C4-2B (cell line): ENCODE data around the gene SVOP.
"Not testable (repeated sequence)": the region's sequence is repeated elsewhere in the genome, so short reads cannot be mapped to it uniquely, and the experiment has no call there.

Source experiments
- H3K27ac ChIP-seq: fragments of 450-650 bp; 2 replicates; pipeline ENCODE4 v1.5.1; 2017
- ZFX ChIP-seq: fragments of 450-650 bp; IDR thresholded peaks from 2 replicates; pipeline ENCODE4 v1.6.1; 2017
- TF ChIP-seq, protein P1 (sequence below): fragments of 450-650 bp; conservative IDR thresholded peaks from 2 replicates; pipeline ENCODE4 v1.5.1; 2017; ENCODE audit warnings: mild to moderate bottlenecking

SVOP gene

DNA sequence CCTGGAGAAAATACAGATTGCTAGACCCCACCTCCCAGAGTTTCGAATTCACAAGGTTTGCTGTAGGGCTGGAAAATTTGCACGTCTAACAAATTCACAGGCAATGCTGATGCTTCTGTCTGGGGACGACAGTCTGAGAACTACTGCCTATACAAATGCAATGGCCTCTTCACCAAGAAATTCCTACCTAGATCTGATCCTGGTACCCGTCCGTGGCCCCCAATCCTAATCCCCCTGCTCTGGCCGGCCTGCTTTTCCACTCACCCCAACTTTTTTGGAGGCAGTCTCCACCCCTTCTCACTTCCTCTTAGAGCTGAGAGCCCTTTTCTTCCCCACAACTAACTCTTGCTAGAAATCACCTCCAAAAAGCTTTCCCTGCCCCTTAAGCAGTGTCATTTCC lies 160.4 kb downstream of the SVOP start:
- no peak overlapping the region for H3K27ac ChIP-seq

DNA sequence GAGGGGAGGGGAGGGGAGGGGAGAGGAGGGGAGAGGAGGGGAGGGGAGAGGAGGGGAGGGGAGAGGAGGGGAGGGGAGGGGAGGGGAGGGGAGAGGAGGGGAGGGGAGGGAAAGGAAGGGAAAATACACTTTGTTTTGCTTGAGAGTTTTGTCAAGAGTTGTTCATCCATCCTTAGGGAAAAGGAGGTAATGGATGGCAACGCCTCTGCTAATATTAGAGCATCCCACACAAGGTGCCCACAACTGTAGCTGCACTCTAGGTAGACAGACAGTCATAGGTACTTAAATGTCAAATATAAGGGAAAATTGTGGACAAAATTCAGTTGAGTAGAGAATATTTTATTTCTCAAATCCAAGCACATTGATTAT lies 161.0 kb downstream of the SVOP start:
- TF ChIP-seq ZFX: no peak
- TF ChIP-seq, protein P1, sequence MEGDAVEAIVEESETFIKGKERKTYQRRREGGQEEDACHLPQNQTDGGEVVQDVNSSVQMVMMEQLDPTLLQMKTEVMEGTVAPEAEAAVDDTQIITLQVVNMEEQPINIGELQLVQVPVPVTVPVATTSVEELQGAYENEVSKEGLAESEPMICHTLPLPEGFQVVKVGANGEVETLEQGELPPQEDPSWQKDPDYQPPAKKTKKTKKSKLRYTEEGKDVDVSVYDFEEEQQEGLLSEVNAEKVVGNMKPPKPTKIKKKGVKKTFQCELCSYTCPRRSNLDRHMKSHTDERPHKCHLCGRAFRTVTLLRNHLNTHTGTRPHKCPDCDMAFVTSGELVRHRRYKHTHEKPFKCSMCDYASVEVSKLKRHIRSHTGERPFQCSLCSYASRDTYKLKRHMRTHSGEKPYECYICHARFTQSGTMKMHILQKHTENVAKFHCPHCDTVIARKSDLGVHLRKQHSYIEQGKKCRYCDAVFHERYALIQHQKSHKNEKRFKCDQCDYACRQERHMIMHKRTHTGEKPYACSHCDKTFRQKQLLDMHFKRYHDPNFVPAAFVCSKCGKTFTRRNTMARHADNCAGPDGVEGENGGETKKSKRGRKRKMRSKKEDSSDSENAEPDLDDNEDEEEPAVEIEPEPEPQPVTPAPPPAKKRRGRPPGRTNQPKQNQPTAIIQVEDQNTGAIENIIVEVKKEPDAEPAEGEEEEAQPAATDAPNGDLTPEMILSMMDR: no peak
- H3K27ac ChIP-seq: no peak overlapping the region

More for the DNA sequence above, 160.4 kb downstream of the SVOP start:
- TF ChIP-seq, protein P1: no peak
- no peak for TF ChIP-seq ZFX

DNA sequence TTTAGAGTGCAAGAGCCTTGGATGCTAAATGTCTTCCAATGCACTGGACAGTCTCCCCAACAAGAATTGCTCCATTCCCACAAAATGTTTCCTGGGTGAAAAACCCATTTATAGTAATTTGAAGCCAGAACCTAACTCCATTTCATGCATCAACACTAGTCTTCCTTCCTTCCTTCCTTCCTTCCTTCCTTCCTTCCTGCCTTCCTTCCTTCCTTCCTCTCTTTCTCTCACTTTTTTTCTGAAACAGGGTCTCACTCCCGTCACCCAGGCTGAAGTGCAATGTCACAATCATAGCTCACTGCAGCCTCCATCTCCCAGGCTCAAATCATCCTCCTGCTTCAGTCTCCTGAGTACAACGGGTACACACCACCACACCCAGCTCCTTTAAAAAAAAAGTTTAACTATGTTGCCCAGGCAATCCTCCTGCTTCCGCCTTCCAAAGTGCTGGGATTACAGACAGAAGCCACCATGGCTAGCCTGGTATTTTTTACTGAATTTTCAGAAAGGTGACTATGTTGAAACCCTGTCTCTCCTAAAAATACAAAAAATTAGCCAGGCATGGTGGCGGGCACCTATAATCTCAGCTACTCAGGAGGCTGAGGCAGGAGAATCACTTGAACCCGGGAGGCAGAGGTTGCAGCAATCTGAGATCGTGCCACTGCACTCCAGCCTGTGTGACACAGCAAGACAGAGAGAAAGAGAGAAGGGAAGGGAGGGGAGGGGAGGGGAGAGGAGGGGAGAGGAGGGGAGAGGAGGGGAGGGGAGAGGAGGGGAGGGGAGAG lies 161.5 kb downstream of the SVOP start:
- H3K27ac ChIP-seq: not testable (repeated sequence)

DNA sequence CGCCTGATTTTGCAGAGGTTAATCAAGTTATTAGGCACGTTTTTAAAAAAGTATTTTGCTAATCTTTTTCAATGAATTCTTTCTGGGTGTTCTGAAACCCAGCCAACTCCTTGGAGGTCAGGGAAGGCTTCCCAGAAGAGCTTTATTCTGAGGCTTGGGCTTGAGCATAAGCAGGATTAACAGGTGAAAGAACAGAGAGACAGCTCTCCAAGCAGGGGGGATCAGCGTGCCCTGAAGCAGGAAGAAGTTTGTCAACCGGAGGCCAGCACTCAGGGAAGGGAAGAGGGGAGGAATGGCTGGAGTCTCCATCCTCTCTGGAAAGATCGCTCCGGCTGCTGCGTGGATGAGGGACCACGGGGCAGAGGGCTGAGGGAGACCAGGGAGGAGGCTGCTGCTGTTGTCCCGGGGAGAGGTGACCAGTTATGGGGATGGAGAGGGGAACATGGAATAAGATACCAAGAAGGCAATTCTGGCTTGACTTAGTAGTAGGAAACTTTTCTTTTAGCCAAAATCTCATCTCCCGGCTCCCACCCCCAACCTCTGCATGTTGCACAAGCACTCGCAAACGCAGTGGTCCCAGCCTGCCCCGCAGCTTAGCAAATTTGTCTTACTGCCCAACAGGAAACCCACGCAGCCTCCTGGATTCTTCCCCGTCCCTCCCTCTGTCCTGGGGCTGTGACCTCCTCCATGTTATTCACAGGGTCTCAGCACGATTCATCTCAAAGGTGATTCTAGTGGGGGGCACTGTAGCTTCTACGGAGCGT lies 162.4 kb downstream of the SVOP start:
- TF ChIP-seq, protein P1: no peak
- TF ChIP-seq ZFX: no peak
- H3K27ac ChIP-seq: no peak overlapping the region
